ENCODE measurements around the gene SHISA9.

- TF ChIP-seq CTCF (IDR thresholded peaks at IDR 0.05) (no peak), POLR2AphosphoS5 (IDR thresholded peaks at IDR 0.05) (no peak), POLR2A (IDR thresholded peaks at IDR 0.05) (no peak)
Measured at GRCh38 chr16:12964461-12964860, 63.1 kb downstream of the SHISA9 start.
